GM19372 (cell line): ENCODE data around the gene ACOT4.
A peak's percentile ranks its signal among the peaks of the same experiment; 100 is the strongest.
"Not testable (repeated sequence)": the region's sequence is repeated elsewhere in the genome, so short reads cannot be mapped to it uniquely, and the experiment has no call there.

Experiments
- ATAC-seq: cut with Tn5 transposase; IDR thresholded peaks from one replicate; pipeline ENCODE4 v1.9.1; 2021; ENCODE audit warnings: mild to moderate bottlenecking, low read depth, moderate library complexity; ENCODE audit not compliant: unreplicated experiment

ACOT4 gene

DNA sequence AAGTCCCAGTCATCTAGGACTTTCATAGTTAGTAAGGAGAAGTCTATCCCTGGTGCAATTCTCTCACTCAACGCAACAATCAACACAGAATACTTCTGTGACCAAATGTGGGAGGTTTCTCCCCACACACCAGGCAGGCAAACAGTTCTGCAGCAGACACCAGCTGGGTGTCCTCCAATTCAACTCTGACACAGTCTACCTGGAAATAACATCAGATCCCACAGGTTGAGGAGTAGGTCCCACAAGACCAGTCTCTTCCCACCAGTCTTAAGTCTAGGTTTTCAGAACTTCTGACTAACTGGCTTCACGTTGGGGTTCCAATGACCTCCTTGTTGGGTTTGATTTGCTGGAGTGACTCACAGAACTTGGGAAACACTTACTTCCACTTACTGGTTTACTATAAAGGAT lies 35.5 kb downstream of the ACOT4 start:
- no peak for ATAC-seq

DNA sequence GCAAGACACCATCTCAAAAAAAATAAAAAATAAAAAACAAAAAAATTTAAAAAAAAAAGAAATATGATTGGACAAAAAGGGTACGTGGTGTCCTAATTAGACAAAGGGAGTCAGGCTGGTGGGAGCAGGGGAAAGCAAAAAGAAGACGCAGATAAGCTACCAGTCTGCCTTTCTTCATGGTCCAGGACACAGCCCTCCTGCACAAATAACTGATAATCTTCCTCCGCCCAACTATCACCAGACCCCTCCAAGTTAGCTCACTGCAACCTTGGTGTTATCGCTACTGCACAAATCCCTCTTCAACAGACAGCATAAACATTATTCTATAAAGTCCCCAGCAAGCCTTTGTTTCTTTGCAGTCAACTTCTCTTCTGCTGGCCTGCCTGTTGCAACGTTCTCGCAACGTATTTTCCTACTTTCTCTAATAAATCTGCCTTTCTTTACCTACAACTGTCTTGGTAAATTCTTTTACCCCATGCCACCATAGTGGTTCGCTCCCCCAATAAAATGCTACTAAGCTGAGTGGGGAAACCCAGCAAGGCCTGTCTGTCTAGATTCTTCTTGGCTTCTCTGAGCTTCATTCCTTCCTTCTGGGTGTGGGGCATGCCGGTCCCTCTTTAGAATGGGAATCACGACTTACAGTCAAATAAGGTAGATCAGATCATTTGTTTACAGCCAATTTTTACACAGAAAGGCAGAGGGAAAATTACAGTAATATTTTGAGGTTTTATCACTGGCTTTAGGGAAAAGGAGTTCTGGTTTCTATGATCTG lies 38.5 kb downstream of the ACOT4 start:
- no peak for ATAC-seq

DNA sequence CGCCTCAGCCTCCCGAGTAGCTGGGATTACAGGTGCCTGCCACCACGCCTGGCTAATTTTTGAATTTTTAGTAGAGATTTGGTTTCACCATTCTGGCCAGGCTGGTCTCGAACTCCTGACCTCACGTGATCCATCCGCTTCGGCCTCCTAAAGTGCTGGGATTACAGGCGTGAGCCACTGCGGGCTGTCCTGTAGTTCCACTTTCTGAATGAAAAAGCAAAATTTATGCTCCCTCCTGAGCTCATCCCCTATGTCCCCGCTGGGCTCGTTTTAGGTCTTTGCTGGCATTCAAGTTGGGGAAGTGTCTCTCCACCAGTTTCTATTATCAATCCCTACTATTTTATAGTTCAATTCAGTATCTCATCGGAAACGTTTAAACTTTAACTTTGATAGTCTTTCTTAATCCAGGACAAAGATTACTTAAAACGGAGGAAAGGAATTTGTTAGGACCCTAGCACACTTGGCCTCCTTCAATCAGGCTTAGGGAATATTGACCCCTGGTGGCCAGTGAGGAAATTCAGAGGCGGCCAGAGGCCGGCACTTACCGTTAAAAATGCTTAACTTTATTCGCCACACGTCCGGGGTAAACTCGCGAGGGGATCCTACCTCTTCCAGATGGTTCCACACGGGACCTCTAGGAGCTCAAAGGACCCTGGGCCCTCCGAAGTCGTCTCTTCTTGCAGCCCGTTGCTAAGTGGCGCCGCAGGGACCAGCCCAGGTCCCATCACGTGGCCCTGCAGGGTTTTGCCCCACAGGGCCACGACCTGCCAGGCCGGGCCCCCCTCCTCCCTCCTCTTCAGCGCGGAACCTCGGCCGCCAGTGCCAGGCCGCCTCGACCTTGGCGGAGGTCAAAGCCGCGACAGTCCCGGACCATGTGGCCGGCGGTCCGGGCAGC lies 41.7 kb downstream of the ACOT4 start:
- ATAC-seq, result no peak

DNA sequence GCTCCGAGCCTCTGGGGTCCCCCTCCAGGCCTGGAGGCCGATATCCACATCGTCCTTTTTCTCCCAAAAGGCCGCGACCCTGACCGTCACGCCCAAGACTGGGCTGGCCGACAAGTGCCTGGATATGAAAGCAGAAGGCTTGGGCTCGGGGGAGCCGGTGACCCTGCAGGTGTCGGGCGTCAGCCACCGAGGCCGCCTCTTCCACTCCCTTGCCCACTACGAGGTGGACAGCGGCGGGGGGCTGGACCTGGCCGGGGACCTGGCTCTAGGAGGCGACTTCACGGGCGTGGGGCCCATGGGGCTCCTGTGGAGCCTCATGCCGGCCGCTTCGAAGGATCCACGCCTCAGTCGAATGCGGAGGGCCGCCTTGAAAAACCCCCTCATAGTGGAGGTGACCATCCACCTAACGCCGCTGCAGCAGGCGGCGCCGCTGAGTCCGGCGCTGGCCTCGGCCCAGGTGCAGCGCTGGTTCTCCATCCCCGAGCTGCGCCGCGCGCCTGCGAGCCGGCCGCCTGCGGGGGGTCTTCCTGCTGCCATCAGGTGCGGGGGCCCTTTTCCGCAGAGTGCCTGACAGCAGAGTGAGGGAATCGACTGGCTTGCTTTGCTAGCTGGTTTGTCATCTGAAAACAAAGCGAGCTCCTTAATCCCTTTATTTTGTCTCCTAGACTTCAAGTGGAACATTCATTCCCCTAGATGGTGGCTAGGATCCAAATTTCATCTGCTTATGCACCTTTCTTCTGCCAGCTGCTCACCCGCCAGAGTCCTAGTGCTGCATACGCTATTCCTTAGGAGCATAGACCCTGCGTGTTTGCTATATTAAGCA lies 42.5 kb downstream of the ACOT4 start:
- no peak for ATAC-seq

DNA sequence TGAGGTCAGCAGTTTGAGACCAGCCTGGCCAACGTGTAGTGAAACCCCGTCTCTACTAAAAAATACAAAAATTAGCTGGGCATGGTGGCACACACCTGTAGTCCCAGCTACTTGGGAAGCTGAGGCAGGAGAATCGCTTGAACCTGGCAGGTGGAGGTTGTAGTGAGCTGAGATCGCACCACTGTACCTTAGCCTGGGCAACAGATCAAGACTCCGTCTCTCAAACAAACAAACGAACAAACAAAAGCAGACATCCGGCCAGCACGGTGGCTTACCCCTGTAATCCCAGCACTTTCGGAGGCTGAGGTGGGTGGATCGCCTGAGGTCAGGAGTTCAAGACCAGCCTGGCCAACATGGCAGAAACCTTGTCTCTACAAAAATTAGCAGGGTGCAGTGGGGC lies 44.7 kb downstream of the ACOT4 start:
- ATAC-seq, result not testable (repeated sequence)

DNA sequence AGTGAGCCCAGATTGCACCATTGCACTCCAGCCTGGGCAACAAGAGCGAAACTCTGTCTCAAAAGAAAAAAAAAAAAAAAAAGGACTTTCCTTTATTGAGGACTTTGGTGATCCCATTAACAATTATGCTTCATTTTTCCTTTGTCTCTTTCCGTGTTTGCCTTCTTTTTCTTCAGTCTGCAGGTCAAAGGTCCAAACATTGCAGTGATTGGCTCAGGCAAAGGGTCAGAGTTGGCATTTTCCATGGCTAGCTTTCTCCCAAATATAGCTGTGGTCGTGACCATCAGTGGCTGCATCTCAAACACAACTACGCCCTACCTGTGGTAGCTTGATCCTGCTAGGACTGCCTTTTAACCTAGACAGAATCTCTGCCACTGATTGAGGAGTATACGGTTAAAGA lies 46.2 kb downstream of the ACOT4 start:
- ATAC-seq, result no peak

DNA sequence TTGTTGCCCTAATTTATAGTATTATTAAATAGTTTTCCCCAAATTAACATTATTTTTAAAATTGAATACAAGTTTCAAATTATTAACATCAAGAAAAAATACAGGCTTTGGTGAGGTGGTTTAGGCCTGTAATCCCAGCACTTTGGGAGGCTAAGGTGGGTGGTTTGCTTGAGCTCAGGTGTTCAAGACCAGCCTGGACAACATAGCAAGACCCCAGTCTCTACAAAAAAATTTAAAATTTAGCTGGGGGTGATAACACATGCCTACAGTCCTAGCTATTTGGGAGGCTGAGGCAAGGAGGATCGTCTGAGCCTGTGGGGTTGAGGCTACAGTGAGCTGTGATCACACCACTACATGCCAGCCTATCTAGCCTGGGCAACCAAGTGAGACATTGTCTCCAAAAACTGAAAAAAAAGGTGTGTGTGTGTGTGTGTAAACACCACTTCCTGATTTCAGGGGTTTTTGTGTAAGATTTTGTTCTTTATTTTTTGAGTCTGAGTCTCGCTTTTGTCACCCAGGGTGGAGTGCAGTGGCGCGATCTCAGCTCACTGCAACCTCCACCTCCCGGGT lies 49.2 kb downstream of the ACOT4 start:
- no peak for ATAC-seq

GRCh38 chr14:73644531-73645247 lies 53.0 kb downstream of the ACOT4 start, which contains the start of gene DNAL1:
DNAL1 (plus strand) TSS chr14:73644986; CDS start chr14:73645040, 54 bp downstream.
- peak; percentile 96 for ATAC-seq

- ATAC-seq, result no peak
Observed at GRCh38 chr14:73645248-73645610, 53.6 kb downstream of the ACOT4 start.
